ENCODE measurements around the gene RPP30.
"Not testable (repeated sequence)": the region's sequence is repeated elsewhere in the genome, so short reads cannot be mapped to it uniquely, and the experiment has no call there.

The RPP30 gene

GRCh38 chr10:90917968-90918318, 46.2 kb downstream of the RPP30 start:
- no peak for DNase-seq

DNA sequence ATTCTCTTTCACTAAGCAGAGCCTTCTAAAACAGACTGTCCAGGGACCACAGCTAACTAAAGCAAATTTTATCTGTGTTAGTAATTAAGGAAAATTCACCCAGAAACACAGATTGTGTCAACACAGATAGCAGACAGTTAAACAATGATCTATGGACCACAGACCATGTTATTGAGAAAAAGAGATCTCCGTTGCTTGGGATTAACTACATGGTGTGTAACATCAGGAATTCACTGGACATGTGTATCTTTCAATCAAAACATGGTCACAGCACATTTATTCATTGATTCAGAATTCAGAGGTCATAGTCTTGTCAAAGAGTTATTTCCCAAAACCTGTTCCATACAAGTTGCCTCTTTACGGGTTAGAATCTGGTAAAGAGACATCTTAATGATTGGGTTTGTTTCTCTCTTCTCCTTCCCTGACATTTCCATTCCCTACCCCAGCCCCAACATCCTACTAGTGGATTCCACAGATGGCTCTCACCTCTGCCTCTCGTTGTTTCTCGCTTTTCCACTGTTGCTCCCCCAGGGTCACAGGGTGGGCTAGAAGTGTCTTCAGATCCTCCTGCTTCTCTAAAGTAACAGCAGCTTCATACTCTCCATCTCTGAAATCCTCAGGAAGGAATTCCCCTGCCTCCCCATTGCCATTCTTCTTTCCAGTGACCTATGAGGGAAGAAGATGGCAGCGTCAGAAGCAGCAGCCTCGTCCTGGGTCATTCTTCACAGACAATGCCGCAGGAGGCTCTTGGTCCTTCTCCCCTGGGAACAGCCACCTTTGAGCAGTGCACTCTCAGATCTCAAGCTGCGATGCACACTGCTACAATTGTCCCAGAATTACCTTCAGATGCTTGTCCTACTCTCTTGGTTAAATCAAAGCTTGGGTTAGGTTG, 48.2 kb downstream of the RPP30 start:
- DNase-seq, result no peak

GRCh38 chr10:90920986-90921666, 49.4 kb downstream of the RPP30 start, which contains the start of gene ANKRD1:
ANKRD1 (minus strand) TSS chr10:90921087; CDS start chr10:90921027, 60 bp downstream.
- no peak for DNase-seq

- DNase-seq, result no peak
Observed at GRCh38 chr10:90921906-90922305, 50.1 kb downstream of the RPP30 start.

- DNase-seq, result no peak
Observed at GRCh38 chr10:90923111-90923731, 51.4 kb downstream of the RPP30 start.

GRCh38 chr10:90924552-90924951, 52.8 kb downstream of the RPP30 start:
- DNase-seq, result no peak

DNA sequence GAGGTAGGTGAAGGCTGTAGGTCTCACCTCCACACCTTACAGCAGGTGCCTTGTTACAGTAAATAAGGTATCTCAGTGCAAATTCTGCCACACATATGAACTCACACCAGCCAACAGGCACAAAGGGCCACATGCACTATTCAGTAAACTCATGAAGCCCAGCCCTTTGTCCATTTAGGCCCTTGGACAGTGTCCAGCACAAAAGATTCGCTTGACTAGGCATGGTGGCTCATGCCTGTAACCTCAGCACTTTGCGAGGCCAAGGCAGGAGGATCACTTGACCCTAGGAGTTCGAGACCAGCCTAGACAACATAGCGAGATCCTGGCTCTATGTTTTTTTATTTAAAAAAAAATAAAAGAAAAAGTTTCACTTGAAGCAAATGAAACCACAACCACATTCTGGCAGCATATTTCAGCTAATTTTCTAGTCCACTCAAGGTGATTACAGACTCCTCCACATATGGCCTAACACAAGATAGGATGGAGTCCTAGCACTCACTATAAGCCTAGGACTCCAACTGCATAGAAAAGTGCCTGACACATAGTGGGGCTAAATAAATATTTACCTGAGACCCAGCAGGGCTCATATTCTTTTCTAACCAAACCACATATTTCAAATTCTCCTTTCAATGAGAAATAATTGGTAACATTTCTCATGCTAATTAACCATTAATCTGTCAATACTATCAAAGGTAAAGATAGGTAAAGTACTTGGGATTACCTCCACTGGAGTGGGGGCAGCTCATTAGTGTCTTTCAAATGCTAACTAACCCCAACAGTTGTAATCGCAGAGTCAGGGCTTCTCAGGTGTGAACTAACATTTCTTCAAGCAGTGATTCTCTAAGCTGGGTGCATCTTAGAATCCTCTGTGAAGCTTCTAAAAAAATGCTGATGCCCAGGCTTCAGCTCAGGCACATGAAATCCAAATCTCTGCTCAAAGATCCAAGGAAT, 53.6 kb downstream of the RPP30 start:
- DNase-seq, result no peak

DNA sequence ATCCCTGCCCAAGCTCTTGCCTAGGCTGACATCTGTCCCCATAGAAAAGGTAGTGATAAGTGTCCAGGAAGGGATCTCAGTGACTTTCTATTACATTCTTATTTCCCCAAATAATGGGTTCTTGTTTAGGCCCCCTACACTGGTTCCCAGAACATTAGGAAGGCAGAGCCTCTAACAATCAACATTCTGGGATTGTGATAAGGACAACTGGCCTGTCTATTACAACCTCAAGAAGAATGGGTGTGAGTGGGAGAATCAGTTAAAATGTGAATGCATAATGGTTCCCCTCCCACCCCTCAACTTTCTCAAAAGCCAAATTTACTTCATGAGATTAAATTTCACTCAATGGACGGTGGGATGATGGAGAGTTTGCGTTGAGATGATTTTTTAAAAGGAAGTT, 55.5 kb downstream of the RPP30 start:
- no peak for DNase-seq

DNA sequence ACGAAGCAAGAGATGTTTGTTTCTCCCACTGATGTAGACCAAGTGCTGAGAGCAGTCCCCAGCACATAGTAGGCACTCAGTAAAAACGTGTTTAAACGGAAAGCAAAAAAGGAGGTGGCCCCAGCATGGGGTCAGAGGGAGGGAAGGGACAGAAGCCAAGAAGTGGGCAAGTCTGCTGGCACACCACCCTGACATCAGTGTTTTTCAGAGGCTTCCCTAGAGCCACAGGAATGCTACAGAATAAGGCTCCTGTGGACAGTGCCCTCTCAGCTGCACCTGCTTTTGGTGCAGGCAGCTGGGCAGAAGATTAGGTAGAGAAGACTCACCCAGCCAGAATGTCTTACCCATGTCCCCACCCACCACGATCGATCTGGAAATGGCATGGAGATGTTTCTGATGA, 57.4 kb downstream of the RPP30 start:
- no peak for DNase-seq

GRCh38 chr10:90930070-90930837, 58.5 kb downstream of the RPP30 start:
- DNase-seq, result no peak

- no peak for DNase-seq
Observed at GRCh38 chr10:90930971-90931871, 59.4 kb downstream of the RPP30 start.

GRCh38 chr10:90935581-90936275, 64.0 kb downstream of the RPP30 start:
- no peak for DNase-seq

DNA sequence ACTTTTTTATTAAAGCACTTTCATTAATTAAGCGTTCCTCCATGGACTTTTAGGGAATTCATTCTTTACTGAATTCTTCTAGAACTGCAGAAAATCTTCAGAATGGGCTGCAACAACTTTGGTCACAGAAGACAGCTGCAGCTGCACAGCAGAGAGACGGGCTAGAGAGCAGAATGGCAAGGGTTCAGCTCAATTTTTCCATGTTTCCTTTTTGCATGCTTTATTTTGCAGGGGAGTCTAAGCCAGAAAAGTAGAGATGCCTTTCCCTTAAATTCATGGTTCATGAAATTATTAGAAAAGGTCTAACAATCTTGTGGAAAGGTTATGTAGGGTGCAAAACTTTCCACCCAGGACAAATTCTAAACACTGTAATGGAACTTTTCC, 64.5 kb downstream of the RPP30 start:
- DNase-seq, result no peak

- DNase-seq, result no peak
Observed at GRCh38 chr10:90937645-90938258, 66.0 kb downstream of the RPP30 start.

GRCh38 chr10:90939116-90939515, 67.3 kb downstream of the RPP30 start:
- no peak for DNase-seq

DNA sequence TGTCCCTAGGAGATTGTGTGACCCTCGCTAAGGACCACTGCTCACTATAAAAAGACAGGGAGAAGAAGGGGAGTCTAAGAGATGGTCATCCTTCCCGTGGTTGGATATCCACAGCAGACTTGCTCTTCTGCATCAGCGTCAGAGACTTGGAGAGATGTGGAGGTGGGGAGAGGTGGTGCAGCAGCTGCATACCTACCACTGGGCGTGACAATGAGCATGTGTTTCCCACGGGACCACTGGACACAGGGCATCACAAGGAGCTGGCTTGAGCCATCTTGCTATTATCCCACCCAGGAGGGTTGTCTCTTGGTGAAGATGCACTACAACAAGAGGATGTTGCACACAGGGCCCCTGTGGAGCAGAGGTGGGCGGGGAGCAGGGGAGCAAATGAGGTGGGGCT, 67.9 kb downstream of the RPP30 start:
- no peak for DNase-seq

DNA sequence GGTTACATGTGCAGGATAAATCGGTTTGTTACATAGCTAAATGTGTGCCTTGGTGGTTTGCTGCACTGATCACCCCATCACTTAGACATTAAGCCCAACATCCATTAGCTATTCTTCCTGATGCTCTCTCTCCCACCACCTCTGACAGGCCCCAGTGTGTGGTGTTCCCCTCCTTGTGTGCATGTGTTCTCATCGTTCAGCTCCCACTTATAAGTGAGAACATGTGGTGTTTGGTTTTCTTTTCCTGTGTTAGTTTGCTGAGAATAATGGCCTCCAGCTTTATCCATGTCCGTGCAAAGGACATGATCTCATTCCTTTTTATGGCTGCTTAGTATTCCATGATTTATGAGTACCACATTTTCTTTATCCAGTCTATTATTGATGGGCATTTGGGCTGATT, 71.2 kb downstream of the RPP30 start:
- DNase-seq, result not testable (repeated sequence)

GRCh38 chr10:90944749-90945148, 73.0 kb downstream of the RPP30 start:
- no peak for DNase-seq

GRCh38 chr10:90945491-90946070, 73.8 kb downstream of the RPP30 start:
- no peak for DNase-seq
